Measurements from ENCODE around the gene ZNF423. TPM values are rescaled to one million over a fixed set of nuclear protein-coding genes. Genes with fewer than 3 reads are reported as not detected.

Gene ZNF423
- total and polyA plus RNA-seq, 2 of the 13 experiments (the other 11 are each of a cell fraction or from before 2014, with no cell fraction given), result 0.07 to 0.31 TPM

- TF ChIP-seq ZNF589 (CRISPR knock-in tag; conservative IDR thresholded peaks at IDR 0.05) (no peak), PTBP1 (IDR thresholded peaks at IDR 0.05; ENCODE audit: low read depth, low read length, poor library complexity, severe bottlenecking) (no peak), ZNF883 (CRISPR knock-in tag; IDR thresholded peaks at IDR 0.05; ENCODE audit: not compliant biosample characterization) (no peak), MTA1 (CRISPR knock-in tag; IDR thresholded peaks at IDR 0.05; ENCODE audit: borderline replicate concordance) (no peak), PBX2 (CRISPR knock-in tag; IDR thresholded peaks at IDR 0.05) (no peak), KLF9 (CRISPR knock-in tag; IDR thresholded peaks at IDR 0.05; ENCODE audit: low read depth) (no peak), TCF7 (IDR thresholded peaks at IDR 0.05; ENCODE audit: low read depth) (no peak), HIC2 (CRISPR knock-in tag; IDR thresholded peaks at IDR 0.05; ENCODE audit: low read depth) (no peak)
Measured at GRCh38 chr16:49443576-49443975, 412.3 kb downstream of the ZNF423 start (continued).

GRCh38 chr16:49442805-49443204, 413.1 kb downstream of the ZNF423 start:
- in situ Hi-C loops (cut with HindIII; ENCODE audit: extremely low pct_ligation_motif_present, low pct_unique_long_range_greater_than_20kb), result no loop called here

More at GRCh38 chr16:49442805-49443204, 413.1 kb downstream of the ZNF423 start:
- no peaks in the 10 kb centered on the region for H3K79me2 ChIP-seq (ENCODE audit: insufficient read depth, low read length)
- BruUV-seq (replicated peaks), result no TSS peak
- WGBS (ENCODE audit: low lambda C conversion rate), result 20% methylated on average over 5 of the region's 5 CpGs
- no peaks in the 10 kb centered on the region for H3K9me3 ChIP-seq (ENCODE audit: low read length)
- POLR2A ChIA-PET, result no interaction called here
- intact Hi-C loops (cut with micrococcal nuclease; ENCODE audit: unreplicated experiment), result no loop called here
- ATAC-seq (no peak), DNase-seq (ENCODE audit: low spot score) (no peak), FAIRE-seq (no peak)
- H3K4me3 ChIP-seq (replicated peaks in 1 of 3; ENCODE audit: insufficient read depth in 1 of 3, low read depth in 2 of 3, low read length in 3 of 3), result no peak overlapping the region
- no peak overlapping the region for H2AFZ ChIP-seq (ENCODE audit: low read length)
- CTCF ChIA-PET (ENCODE audit: low intra/inter-chr PET ratio, low total read pairs), result no interaction called here
- no peak overlapping the region for H3K9ac ChIP-seq (ENCODE audit: insufficient read depth, low read depth, low read length)
- no peaks in the 10 kb centered on the region for H4K20me1 ChIP-seq (ENCODE audit: insufficient read depth, low read length)
- peaks cover 0 to 23% of the 10 kb centered on the region in 2 experiments; a peak in 3 of 5 replicates for H3K27me3 ChIP-seq (ENCODE audit: control insufficient read depth in 1 of 2, insufficient read depth in 2 of 2, low read length in 2 of 2)
- H3K4me2 ChIP-seq (ENCODE audit: low read depth, low read length), result no peak overlapping the region
- H3K36me3 ChIP-seq (replicated peaks in 1 of 2; ENCODE audit: control insufficient read depth in 1 of 2, insufficient read depth in 2 of 2, low read length in 2 of 2), result no peaks in the 10 kb centered on the region
- H3K27ac ChIP-seq (ENCODE audit: extremely low read length, insufficient read depth, low read length), result no peak overlapping the region
- no peaks in the 10 kb centered on the region for H3K4me1 ChIP-seq (ENCODE audit: insufficient read depth, low read length)
- no peak for TF ChIP-seq ZNF770 (CRISPR knock-in tag; IDR thresholded peaks at IDR 0.05)

Measured in HepG2 (cell line).